Panc1 (cell line): Measurements from ENCODE around the gene CNOT11. TPM values are rescaled to one million over a fixed set of nuclear protein-coding genes. Genes with fewer than 3 reads are reported as not detected.

Experiments used
- ATAC-seq: fragments of 200-7000 bp; cut with Tn5 transposase; 2 replicates; pipeline ENCODE4 v1.9.1; 2020; ENCODE audit warnings: mild to moderate bottlenecking, moderate library complexity
- Bru-seq: library from RNA; stranded (reverse); fragments of 400-500 nt; gene quantifications from one replicate; lab custom pipeline; 2021; lab: Mats Ljungman, UMichigan
- BruChase-seq, 2 experiments: library from RNA; stranded (reverse); fragments of 400-500 nt; gene quantifications; one replicate each; lab custom pipeline; 2021; lab: Mats Ljungman, UMichigan
- BruUV-seq: library from RNA; stranded (reverse); fragments of 400-500 nt; replicated peaks from 2 replicates; lab custom pipeline; 2021; lab: Mats Ljungman, UMichigan
- CTCF ChIA-PET: fragments of 300-600 bp; sonication (Branson Sonifier 250); formaldehyde crosslinking; loops from one replicate; lab custom pipeline; 2022; ENCODE audit warnings: antibody characterized with exemption; lab: Charles Lee
- POLR2A ChIA-PET: fragments of 300-600 bp; sonication (Branson Sonifier 250); formaldehyde crosslinking; loops from one replicate; lab custom pipeline; 2022; ENCODE audit warnings: antibody characterized with exemption; lab: Charles Lee
- DNase-seq: peaks from one replicate; pipeline ENCODE4 v3.0.0-alpha.2; 2010; ENCODE audit warnings: low read depth, low spot score
- H3K27ac ChIP-seq: 2 replicates; pipeline ENCODE4 v1.5.1; 2011; ENCODE audit warnings: mild to moderate bottlenecking, low read length, inconsistent platforms
- H3K27me3 ChIP-seq: fragments of 200-500 bp; sonication (Bioruptor generic); 2 replicates; pipeline ENCODE4 v1.6.0; 2014; ENCODE audit warnings: low read length, inconsistent platforms; ENCODE audit not compliant: control insufficient read depth, insufficient read depth
- H3K36me3 ChIP-seq: fragments of 200-500 bp; sonication (Bioruptor generic); 2 replicates; pipeline ENCODE4 v1.5.1; 2014; ENCODE audit warnings: inconsistent platforms, mild to moderate bottlenecking, low read length, moderate library complexity; ENCODE audit not compliant: control insufficient read depth, insufficient read depth
- H3K4me1 ChIP-seq: 2 replicates; pipeline ENCODE4 v1.5.1; 2011; ENCODE audit warnings: inconsistent platforms, mild to moderate bottlenecking, low read length, moderate library complexity; ENCODE audit not compliant: control insufficient read depth, insufficient read depth
- H3K4me3 ChIP-seq, 2 experiments: 2 replicates each; pipeline ENCODE4 v1.5.1; 2011 to 2012; ENCODE audit warnings: low read depth in 2 of 2, low read length in 2 of 2, mild to moderate bottlenecking in 2 of 2, inconsistent platforms in 1 of 2, moderate library complexity in 1 of 2
- H3K9me3 ChIP-seq: fragments of 200-500 bp; sonication (Bioruptor generic); 2 replicates; pipeline ENCODE4 v1.5.1; 2014; ENCODE audit warnings: low read depth, mild to moderate bottlenecking, inconsistent platforms, low read length, moderate library complexity; ENCODE audit not compliant: control insufficient read depth, insufficient read depth
- POLR2AphosphoS5 ChIP-seq: IDR thresholded peaks from 2 replicates; pipeline ENCODE4 v1.6.1; 2012; ENCODE audit warnings: mild to moderate bottlenecking, low read depth, low read length, moderate library complexity
- SIN3A ChIP-seq: IDR thresholded peaks from 2 replicates; pipeline ENCODE4 v1.6.1; 2012; ENCODE audit warnings: low read depth, mild to moderate bottlenecking, low read length, moderate library complexity, borderline replicate concordance; ENCODE audit not compliant: insufficient read depth
- TCF7L2 ChIP-seq: IDR thresholded peaks from 2 replicates; pipeline ENCODE4 v1.6.1; 2011; ENCODE audit warnings: mild to moderate bottlenecking, low read depth, low read length, inconsistent platforms
- in situ Hi-C: cut with HindIII; loops from 2 replicates; pipeline ENCODE4 v1.10.0; 2016; ENCODE audit warnings: low sequenced_read_pairs, low pct_unique_long_range_greater_than_20kb
- intact Hi-C: fragments of 100-400 bp; cut with micrococcal nuclease; formaldehyde crosslinking; loops from one replicate; pipeline ENCODE4 v1.10.0; 2022; ENCODE audit not compliant: unreplicated experiment
- long read RNA-seq: library from polyadenylated mRNA; unstranded; transcript quantifications from one replicate; pipeline ENCODE4 v2.0.0, GENCODE V29; 2021; ENCODE audit not compliant: unreplicated experiment
- polyA plus RNA-seq: library from polyadenylated mRNA; unstranded; fragments of >200 nt; gene quantifications from one replicate; pipeline ENCODE4 v1.2.1, GENCODE V29; 2012; ENCODE audit warnings: missing spikeins; ENCODE audit not compliant: insufficient read length
- total RNA-seq: library from RNA; stranded (reverse); gene quantifications from one replicate; pipeline ENCODE4 v1.2.1, GENCODE V29; 2021; ENCODE audit not compliant: unreplicated experiment
- TF ChIP-seq, protein P1 (sequence below), 2 experiments: IDR thresholded peaks; 2 replicates each; pipeline ENCODE4 v1.6.1; 2011 to 2012; ENCODE audit warnings: low read depth in 2 of 2, control low read depth in 1 of 2, low read length in 1 of 2, mild to moderate bottlenecking in 1 of 2, moderate library complexity in 1 of 2; ENCODE audit not compliant: insufficient read depth in 1 of 2
- TF ChIP-seq, protein P2 (sequence below): fragments of 450-650 bp; IDR thresholded peaks from 2 replicates; pipeline ENCODE4 v1.5.1; 2017; ENCODE audit warnings: mild to moderate bottlenecking

CNOT11 gene
- total RNA-seq (58.3 TPM), Bru-seq, nascent RNA (percentile 88 among the genes with signal in this experiment), BruChase-seq, experiment 1, labeled RNA remaining after a 2-hour chase (percentile 90 among the genes with signal in this experiment), BruChase-seq, experiment 2, labeled RNA remaining after a 6-hour chase (percentile 95 among the genes with signal in this experiment)
- polyA plus RNA-seq: 33.0 TPM
- long read RNA-seq, transcript CNOT11-201 (7 exons, 2,599 nt): major isoform, 83 of 138 reads
- long read RNA-seq, partial matches to known transcripts: 32 of 138 reads
- long read RNA-seq, other reads (novel, unspliced or antisense): 23 of 138 reads

DNA sequence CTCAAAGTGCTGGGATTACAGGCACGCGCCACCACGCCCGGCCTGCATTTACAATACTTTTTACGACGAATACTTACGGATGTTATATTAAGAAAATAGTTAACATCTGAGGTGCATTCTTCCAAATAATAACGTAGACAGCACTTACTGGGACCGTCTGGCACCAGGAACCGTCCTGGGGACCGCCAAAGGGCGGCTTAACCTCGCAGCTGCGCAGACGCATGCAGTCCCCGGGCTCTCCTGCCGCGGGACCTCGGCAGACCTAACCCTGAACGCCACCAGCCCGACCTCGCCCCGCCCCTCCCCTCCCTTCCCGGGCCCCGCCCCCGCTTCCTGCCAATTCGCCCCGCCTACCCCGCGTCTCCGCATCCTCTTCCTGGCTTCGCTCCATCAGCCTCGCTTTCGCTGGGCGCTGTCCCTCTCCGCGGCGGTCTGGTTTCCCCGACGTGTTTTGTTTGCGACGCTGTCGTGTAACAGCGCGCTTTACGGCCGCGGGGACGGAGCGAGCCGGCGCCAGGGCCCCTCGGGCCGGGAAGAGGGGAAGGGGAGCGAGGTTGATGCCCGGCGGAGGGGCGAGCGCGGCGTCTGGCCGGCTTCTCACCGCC, at the start of gene CNOT11:
Gene CNOT11, plus strand, starts transcription at position 479 of the 605 bp plus-strand sequence. Its CDS starts 79 bp downstream, at position 558.
- intact Hi-C loops: no loop called here
- CTCF ChIA-PET: interaction anchor here (0.5 kb wide), 1 partner anchor 630 kb away, joined by 4 read pairs; no protein-coding TSS in a partner anchor
- BruUV-seq: no TSS peak
- H3K4me1 ChIP-seq: peaks cover 15% of the 10 kb centered on the region
- H3K27me3 ChIP-seq: no peaks in the 10 kb centered on the region
- H3K4me3 ChIP-seq: peak within 1 kb of the TSS; percentile 72 to 84
- H3K9me3 ChIP-seq: no peaks in the 10 kb centered on the region
- peak within 1 kb of the TSS; percentile 94 for H3K27ac ChIP-seq
- in situ Hi-C loops: no loop called here
- TF ChIP-seq POLR2AphosphoS5: peak; percentile 96
- TF ChIP-seq SIN3A: no peak
- no peak for TF ChIP-seq TCF7L2
- TF ChIP-seq, protein P1, sequence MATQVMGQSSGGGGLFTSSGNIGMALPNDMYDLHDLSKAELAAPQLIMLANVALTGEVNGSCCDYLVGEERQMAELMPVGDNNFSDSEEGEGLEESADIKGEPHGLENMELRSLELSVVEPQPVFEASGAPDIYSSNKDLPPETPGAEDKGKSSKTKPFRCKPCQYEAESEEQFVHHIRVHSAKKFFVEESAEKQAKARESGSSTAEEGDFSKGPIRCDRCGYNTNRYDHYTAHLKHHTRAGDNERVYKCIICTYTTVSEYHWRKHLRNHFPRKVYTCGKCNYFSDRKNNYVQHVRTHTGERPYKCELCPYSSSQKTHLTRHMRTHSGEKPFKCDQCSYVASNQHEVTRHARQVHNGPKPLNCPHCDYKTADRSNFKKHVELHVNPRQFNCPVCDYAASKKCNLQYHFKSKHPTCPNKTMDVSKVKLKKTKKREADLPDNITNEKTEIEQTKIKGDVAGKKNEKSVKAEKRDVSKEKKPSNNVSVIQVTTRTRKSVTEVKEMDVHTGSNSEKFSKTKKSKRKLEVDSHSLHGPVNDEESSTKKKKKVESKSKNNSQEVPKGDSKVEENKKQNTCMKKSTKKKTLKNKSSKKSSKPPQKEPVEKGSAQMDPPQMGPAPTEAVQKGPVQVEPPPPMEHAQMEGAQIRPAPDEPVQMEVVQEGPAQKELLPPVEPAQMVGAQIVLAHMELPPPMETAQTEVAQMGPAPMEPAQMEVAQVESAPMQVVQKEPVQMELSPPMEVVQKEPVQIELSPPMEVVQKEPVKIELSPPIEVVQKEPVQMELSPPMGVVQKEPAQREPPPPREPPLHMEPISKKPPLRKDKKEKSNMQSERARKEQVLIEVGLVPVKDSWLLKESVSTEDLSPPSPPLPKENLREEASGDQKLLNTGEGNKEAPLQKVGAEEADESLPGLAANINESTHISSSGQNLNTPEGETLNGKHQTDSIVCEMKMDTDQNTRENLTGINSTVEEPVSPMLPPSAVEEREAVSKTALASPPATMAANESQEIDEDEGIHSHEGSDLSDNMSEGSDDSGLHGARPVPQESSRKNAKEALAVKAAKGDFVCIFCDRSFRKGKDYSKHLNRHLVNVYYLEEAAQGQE (IDR thresholded peaks at IDR 0.05; ENCODE audit: insufficient read depth in 1 of 2, low read depth in 2 of 2, low read length in 1 of 2): peak in 1 of 2 experiments; percentile 58; a peak in 2 of 4 replicates
- TF ChIP-seq, protein P2, sequence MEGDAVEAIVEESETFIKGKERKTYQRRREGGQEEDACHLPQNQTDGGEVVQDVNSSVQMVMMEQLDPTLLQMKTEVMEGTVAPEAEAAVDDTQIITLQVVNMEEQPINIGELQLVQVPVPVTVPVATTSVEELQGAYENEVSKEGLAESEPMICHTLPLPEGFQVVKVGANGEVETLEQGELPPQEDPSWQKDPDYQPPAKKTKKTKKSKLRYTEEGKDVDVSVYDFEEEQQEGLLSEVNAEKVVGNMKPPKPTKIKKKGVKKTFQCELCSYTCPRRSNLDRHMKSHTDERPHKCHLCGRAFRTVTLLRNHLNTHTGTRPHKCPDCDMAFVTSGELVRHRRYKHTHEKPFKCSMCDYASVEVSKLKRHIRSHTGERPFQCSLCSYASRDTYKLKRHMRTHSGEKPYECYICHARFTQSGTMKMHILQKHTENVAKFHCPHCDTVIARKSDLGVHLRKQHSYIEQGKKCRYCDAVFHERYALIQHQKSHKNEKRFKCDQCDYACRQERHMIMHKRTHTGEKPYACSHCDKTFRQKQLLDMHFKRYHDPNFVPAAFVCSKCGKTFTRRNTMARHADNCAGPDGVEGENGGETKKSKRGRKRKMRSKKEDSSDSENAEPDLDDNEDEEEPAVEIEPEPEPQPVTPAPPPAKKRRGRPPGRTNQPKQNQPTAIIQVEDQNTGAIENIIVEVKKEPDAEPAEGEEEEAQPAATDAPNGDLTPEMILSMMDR: no peak
- POLR2A ChIA-PET: interaction anchor here (0.7 kb wide), 1 partner anchor 22 kb away, joined by 3 read pairs; no protein-coding TSS in a partner anchor
- peaks cover 2% of the 10 kb centered on the region; the same call in 1 of the 2 replicates for H3K36me3 ChIP-seq
- peak; percentile 94 for DNase-seq
- peak; percentile 97 for ATAC-seq

DNA sequence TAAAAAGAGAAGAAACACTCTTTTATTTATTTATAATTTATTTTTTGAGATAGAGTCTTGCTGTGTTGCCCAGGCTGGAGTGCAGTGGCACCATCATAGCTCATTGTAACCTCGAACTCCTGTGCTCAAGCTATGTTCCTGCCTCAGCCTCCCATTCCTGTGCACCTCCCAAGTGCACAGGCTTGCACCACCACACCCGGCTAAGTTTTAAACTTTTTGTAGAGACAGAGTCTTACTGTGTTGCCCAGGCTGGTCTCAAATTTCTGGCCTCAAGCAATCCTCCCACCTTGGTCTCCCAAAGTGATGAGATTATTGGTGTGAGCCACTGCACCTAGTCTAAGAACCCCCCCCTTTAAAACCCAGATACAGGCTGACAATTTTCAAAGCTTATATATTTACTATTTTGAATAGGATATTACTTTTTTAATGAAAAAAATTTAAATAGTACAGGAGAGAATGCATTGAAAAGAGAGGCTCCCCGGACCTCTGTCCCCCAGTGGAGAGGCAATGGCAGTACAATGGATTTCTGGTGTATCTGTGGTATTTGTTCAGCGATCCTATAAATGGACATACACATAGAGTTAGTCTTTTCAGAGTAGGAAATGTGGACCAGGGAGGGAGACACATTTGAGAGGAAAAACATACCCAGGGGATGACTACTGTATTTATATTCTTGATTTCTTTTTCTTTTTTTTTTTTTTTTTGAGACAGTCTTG, 48.1 kb upstream of the CNOT11 start:
- DNase-seq (no peak), ATAC-seq (no peak; the same call in 1 of the 2 replicates)
- Histone ChIP-seq H3K27me3 (no peaks in the 10 kb centered on the region), H3K9me3 (no peaks in the 10 kb centered on the region), H3K4me3 (no peak overlapping the region), H3K4me1 (peaks cover 12% of the 10 kb centered on the region), H3K36me3 (no peaks in the 10 kb centered on the region), H3K27ac (peak overlapping the region; percentile 68)
- TF ChIP-seq TCF7L2 (no peak), SIN3A (no peak), POLR2AphosphoS5 (no peak)
- TF ChIP-seq, protein P2: peak; percentile 33
- TF ChIP-seq, protein P1 (IDR thresholded peaks at IDR 0.05; ENCODE audit: insufficient read depth in 1 of 2, low read depth in 2 of 2, low read length in 1 of 2): no peak
- CTCF ChIA-PET: interaction anchor here (0.6 to 1.7 kb wide), 11 partner anchors 9 to 192 kb away, joined by 3 to 9 read pairs (median 4); partner anchors contain the start of gene TBC1D8
- BruUV-seq: no TSS peak
- intact Hi-C loops: loop anchor here (2.0 to 5.0 kb wide), 2 partner anchors 52 to 192 kb away; partner anchors contain the start of gene TBC1D8
- POLR2A ChIA-PET: interaction anchor here (0.7 to 1.1 kb wide), 2 partner anchors 141 to 196 kb away, joined by 3 to 9 read pairs; no protein-coding TSS in a partner anchor
- in situ Hi-C loops: no loop called here
